Measurements from ENCODE around the gene MRPL54.

Gene MRPL54

DNA sequence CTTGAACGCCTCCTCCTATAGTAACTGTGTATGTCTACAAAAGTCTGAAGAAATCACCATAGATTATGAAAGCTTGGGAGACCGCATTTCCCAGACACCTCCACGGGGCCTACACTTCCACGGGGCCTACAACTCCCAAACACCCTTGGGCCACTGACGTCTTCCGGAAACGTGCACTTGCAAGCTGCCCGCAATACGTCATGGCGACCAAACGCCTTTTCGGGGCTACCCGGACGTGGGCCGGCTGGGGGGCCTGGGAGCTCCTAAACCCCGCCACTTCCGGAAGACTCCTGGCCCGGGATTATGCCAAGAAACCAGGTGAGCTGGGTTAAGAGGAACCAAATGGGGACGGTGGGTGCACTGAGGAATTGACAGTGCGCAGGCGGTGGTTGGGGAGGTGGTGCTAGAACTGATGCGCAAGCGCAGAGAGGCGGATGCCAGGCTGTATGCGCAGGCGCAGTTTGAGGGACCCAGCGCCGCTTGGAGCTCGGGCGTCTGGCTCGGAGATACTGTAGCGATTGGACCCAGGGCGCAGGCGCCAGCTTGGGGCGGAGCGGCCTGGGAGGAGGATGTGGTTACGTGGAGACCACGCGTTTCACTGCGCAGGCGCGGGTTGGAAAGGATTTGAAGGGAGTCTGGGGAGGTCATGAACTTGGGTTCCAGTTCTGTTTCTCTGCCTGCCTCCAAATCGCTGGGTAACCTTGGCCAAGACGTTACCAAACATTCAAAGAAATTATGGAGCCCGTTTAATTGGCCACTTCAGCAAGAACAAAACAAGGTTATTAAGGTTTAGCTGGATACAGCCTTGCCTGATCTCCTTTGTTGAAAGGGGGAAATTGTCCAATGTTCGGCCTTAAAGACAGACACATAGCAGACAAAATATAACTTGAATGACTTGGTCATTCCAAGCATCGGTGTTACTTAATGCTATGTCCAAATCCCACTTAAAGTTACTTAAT is at the start of gene MRPL54:
Gene MRPL54, plus strand, starts transcription at position 182 of the 959 bp plus-strand sequence. Its CDS starts 19 bp downstream, at position 201.
- H3K27me3 Mint-ChIP-seq: peaks cover 2% of the 10 kb centered on the region
- peaks cover 46% of the 10 kb centered on the region for H3K4me1 Mint-ChIP-seq (ENCODE audit: low read depth)
- no peaks in the 10 kb centered on the region for H3K9me3 Mint-ChIP-seq
- peak within 1 kb of the TSS; percentile 98 for H3K4me3 Mint-ChIP-seq
- peaks cover 57% of the 10 kb centered on the region for H3K36me3 Mint-ChIP-seq (ENCODE audit: low read depth)
- peak; percentile 99 for DNase-seq
- peak within 1 kb of the TSS; percentile 99 for H3K27ac Mint-ChIP-seq

DNA sequence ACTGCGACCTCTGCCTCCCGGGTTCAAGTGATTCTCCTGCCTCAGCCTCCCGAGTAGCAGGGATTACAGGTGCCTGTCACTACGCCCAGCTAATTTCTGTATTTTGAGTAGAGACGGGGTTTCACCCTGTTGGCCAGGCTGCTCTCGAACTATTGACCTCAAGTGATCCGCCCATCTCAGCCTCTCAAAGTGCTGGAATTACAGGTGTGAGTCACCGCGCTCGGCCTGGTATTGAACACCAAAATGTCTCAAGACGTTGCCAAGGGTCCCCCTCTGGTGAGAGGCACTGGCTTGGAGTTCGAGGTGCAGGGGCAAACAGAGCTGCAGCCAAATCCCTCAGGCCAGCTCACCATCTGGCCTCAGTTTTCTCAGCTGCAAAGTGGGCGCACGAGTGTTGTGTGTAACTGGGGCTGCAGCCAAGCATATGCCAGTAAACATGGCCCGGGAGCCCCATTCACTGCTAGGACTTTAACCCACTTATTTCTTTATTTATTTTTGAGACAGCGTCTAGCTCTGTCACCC is 46.3 kb upstream of the MRPL54 start:
- Mint-ChIP-seq H3K27me3 (peaks cover 4% of the 10 kb centered on the region), H3K4me3 (no peak overlapping the region), H3K27ac (no peak overlapping the region), H3K4me1 (ENCODE audit: low read depth) (peaks cover 6% of the 10 kb centered on the region), H3K9me3 (no peaks in the 10 kb centered on the region), H3K36me3 (ENCODE audit: low read depth) (no peaks in the 10 kb centered on the region)
- DNase-seq: no peak

DNA sequence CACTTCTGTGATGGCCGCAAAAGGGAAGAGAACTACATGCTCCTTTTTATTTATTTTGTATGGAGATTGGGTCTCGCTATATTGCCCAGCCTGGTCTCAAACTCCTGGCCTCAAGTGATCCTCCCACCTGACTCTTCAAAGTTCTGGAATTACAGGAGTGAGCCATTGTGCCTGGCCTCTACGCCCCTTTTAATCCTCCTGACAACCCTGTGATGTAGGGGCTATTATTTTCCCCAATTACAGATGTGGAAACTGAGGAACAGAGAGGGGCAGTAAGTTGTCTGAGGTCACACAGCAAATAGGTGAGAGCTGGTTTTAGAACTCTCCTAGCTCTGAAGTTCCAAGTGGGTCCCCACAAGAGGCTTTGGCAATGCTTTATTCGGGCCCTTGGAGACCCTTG is 42.6 kb upstream of the MRPL54 start:
- H3K9me3 Mint-ChIP-seq: no peaks in the 10 kb centered on the region
- no peak overlapping the region for H3K4me3 Mint-ChIP-seq
- H3K4me1 Mint-ChIP-seq (ENCODE audit: low read depth): peaks cover 12% of the 10 kb centered on the region
- peaks cover 10% of the 10 kb centered on the region for H3K27me3 Mint-ChIP-seq
- no peak overlapping the region for H3K27ac Mint-ChIP-seq
- no peak for DNase-seq
- H3K36me3 Mint-ChIP-seq (ENCODE audit: low read depth): no peaks in the 10 kb centered on the region

DNA sequence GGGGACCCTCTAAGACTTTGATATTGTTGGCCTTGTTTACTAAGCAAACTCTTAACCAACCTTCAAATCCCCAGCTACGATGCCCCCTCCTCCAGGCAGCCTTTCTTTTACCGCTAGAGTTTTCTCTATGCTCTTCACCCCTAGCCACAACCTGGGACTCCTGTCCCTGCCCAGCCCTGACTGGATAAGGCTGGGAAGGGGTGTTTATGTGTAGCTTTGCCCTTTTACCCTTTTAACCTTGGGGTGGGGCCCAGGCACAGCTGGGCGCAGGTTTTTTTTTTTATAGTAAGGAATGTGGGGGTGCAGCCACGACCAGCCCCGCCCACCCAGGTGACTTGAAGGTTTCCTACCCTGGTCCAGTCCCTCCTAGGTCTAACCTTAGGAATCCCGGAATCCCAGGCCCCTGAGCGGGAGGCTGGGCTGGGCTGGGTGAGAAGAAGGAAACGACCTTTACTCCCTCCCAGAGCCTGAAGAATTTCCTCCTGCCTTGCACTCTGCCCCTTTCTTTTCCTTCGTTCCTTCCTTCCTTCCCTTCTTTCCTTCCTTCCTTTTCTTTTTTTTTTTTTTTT is 42.0 kb upstream of the MRPL54 start:
- H3K36me3 Mint-ChIP-seq (ENCODE audit: low read depth): no peaks in the 10 kb centered on the region
- H3K4me1 Mint-ChIP-seq (ENCODE audit: low read depth): peaks cover 12% of the 10 kb centered on the region
- H3K27ac Mint-ChIP-seq: no peak overlapping the region
- DNase-seq: no peak
- no peak overlapping the region for H3K4me3 Mint-ChIP-seq
- H3K27me3 Mint-ChIP-seq: peaks cover 10% of the 10 kb centered on the region
- no peaks in the 10 kb centered on the region for H3K9me3 Mint-ChIP-seq

DNA sequence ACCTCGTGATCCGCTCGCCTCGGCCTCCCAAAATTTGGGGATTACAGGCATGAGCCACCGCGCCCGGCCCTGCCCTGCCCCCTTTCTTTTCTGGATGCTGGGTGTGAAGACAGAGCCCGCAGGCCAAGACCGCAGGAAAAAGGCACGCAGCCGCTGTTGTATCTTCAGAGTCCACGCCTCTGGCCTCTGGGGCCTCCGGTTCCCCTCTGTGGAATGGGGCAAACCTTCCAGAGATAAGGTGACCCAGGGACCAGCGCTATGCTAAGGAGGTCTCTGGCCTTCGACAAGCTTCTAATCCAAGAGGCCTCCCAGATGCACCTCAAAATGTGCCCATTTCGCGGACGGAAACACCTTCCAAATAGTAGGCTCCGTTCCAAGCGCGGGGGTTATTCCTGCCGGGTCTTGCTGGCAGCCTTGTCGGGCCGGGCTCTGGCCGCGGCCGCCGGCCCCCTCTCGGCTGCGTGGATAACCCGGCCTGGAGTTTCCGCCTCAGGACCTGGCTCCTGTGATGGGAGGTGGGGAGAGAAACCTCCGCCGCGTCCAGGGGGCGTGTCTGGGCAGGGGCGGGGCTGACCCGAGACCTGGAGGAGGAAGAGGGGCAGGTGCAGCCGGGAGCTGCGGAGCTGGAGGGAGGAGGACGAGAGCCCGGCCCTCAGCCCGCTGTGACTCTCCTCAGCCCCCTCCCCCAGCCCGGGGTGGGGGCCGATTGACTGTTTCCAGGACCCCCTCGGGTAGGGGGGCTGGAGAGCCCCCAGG is 41.2 kb upstream of the MRPL54 start:
- DNase-seq: peak; percentile 95
- Mint-ChIP-seq H3K27ac (no peak overlapping the region), H3K9me3 (no peaks in the 10 kb centered on the region), H3K27me3 (peaks cover 10% of the 10 kb centered on the region), H3K36me3 (ENCODE audit: low read depth) (no peaks in the 10 kb centered on the region), H3K4me1 (ENCODE audit: low read depth) (peaks cover 12% of the 10 kb centered on the region), H3K4me3 (peak overlapping the region; percentile 55)

DNA sequence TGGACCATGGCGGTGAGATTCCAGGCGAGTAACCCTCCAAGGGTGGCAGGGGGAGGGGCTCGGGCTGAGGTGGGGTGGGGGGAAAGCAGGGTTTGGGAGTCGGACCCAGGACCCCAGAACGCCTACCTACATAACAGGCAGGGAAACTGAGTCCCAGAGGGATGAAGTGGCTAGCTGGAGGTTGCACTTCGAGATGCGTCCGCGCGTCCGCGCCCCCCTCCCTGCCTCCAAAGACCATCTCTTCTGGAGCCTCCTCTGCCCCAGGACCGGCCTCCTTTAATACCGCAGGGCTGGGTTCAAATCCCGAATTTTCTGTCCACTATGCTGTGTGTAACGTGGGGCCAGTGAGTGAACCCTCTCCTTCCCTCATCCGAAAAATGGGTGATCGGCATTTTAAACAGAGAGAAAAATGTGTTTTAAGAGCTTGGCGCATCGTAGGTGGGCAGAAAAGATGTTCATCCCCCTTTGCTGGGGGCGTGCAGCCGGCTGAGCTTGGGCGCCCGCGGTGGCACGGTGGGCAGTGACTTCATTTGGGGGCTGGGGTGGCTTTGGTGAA is 40.5 kb upstream of the MRPL54 start:
- Mint-ChIP-seq H3K4me1 (ENCODE audit: low read depth) (peaks cover 12% of the 10 kb centered on the region), H3K27ac (no peak overlapping the region), H3K4me3 (peak overlapping the region; percentile 55), H3K27me3 (peaks cover 10% of the 10 kb centered on the region), H3K9me3 (no peaks in the 10 kb centered on the region), H3K36me3 (ENCODE audit: low read depth) (no peaks in the 10 kb centered on the region)
- DNase-seq: no peak

DNA sequence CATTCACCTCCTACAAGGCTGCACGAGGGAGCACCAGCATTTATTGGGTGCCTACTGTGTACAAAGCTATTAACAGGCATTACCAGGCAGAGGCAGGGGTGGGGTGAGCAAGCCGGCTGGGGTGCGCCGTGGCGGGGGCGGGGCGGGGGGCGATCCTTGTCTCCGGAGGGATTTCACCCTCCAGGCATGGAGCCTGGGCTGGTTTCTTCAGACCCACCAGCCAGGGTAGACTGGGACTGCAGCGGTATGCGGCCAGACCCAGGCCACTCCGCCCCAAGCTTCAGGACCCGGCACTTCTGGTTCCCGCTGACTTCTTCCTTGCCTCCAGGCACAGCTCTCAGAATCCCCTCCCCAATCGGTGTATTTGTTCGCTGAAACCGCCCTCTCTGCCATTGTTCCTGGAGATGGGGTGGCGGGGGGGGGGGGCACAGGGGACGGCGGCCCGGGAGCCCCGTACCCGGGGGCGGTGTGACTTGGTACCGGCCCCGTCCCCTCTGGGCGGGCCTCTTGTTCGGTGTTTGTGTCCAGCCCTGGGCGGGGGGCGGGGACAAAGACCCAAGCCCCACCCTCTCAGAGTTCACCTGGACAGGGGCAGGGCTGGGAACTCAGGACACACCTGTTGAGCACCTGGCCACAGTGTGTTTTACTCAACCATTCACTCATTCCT is 39.9 kb upstream of the MRPL54 start:
- H3K27me3 Mint-ChIP-seq: peaks cover 10% of the 10 kb centered on the region
- H3K36me3 Mint-ChIP-seq (ENCODE audit: low read depth): no peaks in the 10 kb centered on the region
- DNase-seq: no peak
- no peaks in the 10 kb centered on the region for H3K9me3 Mint-ChIP-seq
- peaks cover 12% of the 10 kb centered on the region for H3K4me1 Mint-ChIP-seq (ENCODE audit: low read depth)
- no peak overlapping the region for H3K27ac Mint-ChIP-seq
- H3K4me3 Mint-ChIP-seq: peak overlapping the region; percentile 55

DNA sequence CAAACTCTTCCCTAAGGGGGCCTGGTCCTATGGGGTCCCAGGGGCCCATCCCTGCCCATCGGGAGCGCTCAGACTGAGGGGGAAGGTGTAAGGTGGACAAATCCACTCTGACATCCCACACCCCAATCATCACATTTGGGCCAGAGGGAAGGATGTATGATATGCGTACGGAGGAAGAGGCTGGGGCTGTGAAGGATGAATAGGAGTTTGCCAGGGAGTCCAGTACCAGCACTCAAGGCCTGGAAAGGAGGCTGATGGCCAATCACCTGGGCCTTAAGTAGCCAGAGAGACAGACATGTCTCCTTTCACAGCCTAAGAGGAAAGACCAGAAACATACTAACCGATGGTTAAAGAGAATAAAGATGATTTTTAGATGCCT is 39.4 kb upstream of the MRPL54 start:
- H3K4me1 Mint-ChIP-seq (ENCODE audit: low read depth): peaks cover 12% of the 10 kb centered on the region
- H3K9me3 Mint-ChIP-seq: no peaks in the 10 kb centered on the region
- DNase-seq: no peak
- peaks cover 10% of the 10 kb centered on the region for H3K27me3 Mint-ChIP-seq
- no peaks in the 10 kb centered on the region for H3K36me3 Mint-ChIP-seq (ENCODE audit: low read depth)
- no peak overlapping the region for H3K27ac Mint-ChIP-seq
- no peak overlapping the region for H3K4me3 Mint-ChIP-seq

DNA sequence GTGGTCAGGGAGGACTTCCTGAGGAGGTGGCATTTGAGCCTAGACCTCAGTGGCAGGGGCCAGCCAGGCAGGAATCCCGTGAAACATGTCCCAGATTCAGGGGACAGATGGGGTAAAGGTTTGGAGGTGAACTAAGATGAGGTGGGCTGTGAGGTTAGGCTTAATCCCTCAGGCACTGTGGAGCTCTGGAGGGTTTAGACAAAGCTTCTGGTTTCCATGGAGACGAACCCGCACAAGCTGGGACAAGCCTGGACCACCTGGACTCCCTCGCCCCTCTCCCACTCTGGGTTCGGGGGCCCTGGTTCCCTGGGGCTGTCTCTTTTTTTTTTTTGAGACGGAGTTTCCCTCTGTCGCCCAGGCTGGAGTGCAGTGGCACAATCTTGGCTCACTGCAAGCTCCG is 38.6 kb upstream of the MRPL54 start:
- Mint-ChIP-seq H3K4me3 (no peak overlapping the region), H3K27ac (no peak overlapping the region), H3K9me3 (no peaks in the 10 kb centered on the region), H3K27me3 (peaks cover 10% of the 10 kb centered on the region), H3K4me1 (ENCODE audit: low read depth) (peaks cover 12% of the 10 kb centered on the region), H3K36me3 (ENCODE audit: low read depth) (no peaks in the 10 kb centered on the region)
- DNase-seq: no peak

DNA sequence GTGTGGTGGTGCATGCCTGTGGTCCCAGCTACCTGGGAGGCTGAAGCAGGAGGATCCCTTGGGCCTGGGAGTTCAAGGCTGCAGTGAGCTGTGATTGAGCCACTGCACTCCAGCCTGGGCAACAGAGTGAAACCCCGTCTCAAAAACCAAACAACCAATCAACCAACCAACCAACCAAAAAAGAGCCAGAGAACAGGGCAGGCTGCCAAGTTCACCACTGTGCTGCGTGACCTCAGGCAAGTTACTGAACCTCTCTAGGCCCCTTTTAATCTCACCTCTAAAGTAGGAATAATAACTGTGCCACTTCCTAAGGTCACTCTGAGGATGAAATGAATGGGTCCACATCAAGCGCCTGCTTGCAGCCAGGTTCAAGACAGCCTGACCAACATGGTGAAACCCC is 37.4 kb upstream of the MRPL54 start:
- no peak overlapping the region for H3K4me3 Mint-ChIP-seq
- no peaks in the 10 kb centered on the region for H3K36me3 Mint-ChIP-seq (ENCODE audit: low read depth)
- peaks cover 6% of the 10 kb centered on the region for H3K27me3 Mint-ChIP-seq
- no peak for DNase-seq
- peaks cover 10% of the 10 kb centered on the region for H3K4me1 Mint-ChIP-seq (ENCODE audit: low read depth)
- H3K27ac Mint-ChIP-seq: no peak overlapping the region
- H3K9me3 Mint-ChIP-seq: no peaks in the 10 kb centered on the region

DNA sequence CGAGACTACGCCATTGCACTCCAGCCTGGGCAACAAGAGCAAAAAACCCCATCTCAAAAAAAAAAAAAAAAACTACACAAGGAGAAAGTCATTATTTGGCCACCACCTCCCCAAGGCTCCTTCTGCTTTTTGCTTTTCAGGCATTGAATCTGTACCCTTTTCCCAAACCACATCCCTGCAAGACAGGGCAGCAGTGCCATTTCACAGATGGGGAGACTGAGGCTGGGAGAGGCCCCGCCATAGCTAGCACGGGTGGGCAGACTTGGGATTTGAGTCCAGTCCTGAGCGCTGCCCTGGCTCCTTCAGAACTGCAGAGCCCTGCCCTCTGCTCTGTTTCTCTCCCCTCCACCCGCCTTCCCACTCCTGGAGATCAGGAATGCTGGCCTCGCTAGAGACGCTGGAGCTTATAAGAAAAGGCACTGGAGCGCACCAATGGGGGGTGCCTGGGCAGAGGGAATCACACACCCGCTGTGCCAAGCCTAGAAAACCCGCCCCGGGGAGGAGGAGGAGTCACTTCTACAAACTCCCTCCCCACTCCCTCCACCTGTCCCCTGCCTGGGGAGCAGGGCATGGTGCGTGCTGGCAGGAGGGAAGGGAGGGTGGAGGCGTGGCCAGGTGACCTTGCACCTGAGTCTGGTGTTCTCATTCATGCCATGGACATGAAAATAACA is 36.7 kb upstream of the MRPL54 start:
- no peaks in the 10 kb centered on the region for H3K36me3 Mint-ChIP-seq (ENCODE audit: low read depth)
- no peak for DNase-seq
- peaks cover 6% of the 10 kb centered on the region for H3K27me3 Mint-ChIP-seq
- H3K4me1 Mint-ChIP-seq (ENCODE audit: low read depth): peaks cover 10% of the 10 kb centered on the region
- no peak overlapping the region for H3K27ac Mint-ChIP-seq
- H3K9me3 Mint-ChIP-seq: no peaks in the 10 kb centered on the region
- H3K4me3 Mint-ChIP-seq: no peak overlapping the region

DNA sequence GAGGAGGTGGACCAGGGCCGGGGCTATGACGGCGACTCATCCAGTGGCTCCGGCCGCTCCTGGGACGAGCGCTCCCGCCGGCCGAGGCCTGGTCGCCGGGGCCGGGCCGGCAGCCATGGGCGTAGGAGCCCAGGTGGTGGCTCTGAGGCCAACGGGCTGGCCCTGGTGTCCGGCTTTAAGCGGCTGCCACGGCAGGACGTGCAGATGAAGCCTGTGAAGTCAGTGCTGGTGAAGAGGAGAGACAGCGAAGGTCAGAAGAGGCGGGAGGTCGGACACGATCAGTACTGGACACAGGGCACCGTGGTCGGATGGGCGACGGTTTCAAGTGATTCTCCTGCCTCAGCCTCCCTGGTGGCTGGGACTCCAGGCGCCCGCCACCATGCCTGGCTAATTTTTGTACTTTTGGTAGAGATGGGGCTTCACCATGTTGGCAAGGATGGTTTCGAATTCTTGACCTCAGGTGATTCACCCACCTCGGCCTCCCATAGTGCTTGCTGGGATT is 32.0 kb upstream of the MRPL54 start:
- H3K9me3 Mint-ChIP-seq: no peaks in the 10 kb centered on the region
- no peak overlapping the region for H3K27ac Mint-ChIP-seq
- H3K4me3 Mint-ChIP-seq: no peak overlapping the region
- H3K4me1 Mint-ChIP-seq (ENCODE audit: low read depth): no peaks in the 10 kb centered on the region
- no peaks in the 10 kb centered on the region for H3K36me3 Mint-ChIP-seq (ENCODE audit: low read depth)
- no peak for DNase-seq
- no peaks in the 10 kb centered on the region for H3K27me3 Mint-ChIP-seq

DNA sequence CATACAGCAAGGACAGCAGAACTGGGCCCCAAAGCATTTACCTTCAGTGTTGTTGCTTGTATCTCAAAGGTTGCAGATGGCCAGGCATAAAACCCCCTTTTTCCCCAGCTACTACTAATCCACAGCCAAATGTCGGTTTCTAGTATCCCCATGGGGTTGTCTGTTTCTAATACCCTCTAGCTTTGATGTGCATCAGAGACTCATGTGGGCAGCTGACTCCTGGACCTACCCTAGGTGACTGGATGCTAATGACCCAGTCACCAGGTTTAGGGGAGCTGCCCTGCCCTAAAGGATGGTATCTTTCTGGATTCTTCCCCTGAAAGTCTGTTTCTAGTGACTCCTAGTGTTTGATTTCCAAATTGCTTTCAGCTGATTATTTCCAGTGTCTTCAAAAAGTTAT is 30.4 kb upstream of the MRPL54 start:
- Mint-ChIP-seq H3K9me3 (no peaks in the 10 kb centered on the region), H3K4me1 (ENCODE audit: low read depth) (no peaks in the 10 kb centered on the region), H3K27me3 (no peaks in the 10 kb centered on the region), H3K36me3 (ENCODE audit: low read depth) (no peaks in the 10 kb centered on the region), H3K27ac (no peak overlapping the region), H3K4me3 (no peak overlapping the region)
- no peak for DNase-seq

Data from activated T-cell treated with anti-CD3 and anti-CD28 coated beads, Interleukin-2, amount 50 U/mL, for 24 hours (primary cell).